ENCODE data around the gene POLR1G. TPM values are rescaled to one million over a fixed set of nuclear protein-coding genes. Genes with fewer than 3 reads are reported as not detected.

The POLR1G gene
- total and polyA plus RNA-seq, 2 experiments from 2014 or later, result 33.0 to 85.9 TPM

- ATAC-seq, result no peak
- Histone ChIP-seq H2AFZ (no peak overlapping the region), H3K36me3 (ENCODE audit: insufficient read depth) (no peaks in the 10 kb centered on the region), H3K4me2 (no peak overlapping the region), H3F3A (replicated peaks; ENCODE audit: low read depth) (peaks cover 4% of the 10 kb centered on the region; the same call in 1 of the 2 replicates), H3K4me3 (no peak overlapping the region), H3K9me2 (ENCODE audit: insufficient read depth) (no peaks in the 10 kb centered on the region), H3K4me1 (ENCODE audit: insufficient read depth) (no peaks in the 10 kb centered on the region), H3K27ac (ENCODE audit: low read depth) (no peak overlapping the region), H3K27me3 (ENCODE audit: insufficient read depth) (peaks cover 12% of the 10 kb centered on the region), H4K20me1 (replicated peaks; ENCODE audit: insufficient read depth) (no peaks in the 10 kb centered on the region), H3K79me2 (replicated peaks; ENCODE audit: insufficient read depth) (no peaks in the 10 kb centered on the region)
- Mint-ChIP-seq H3K9me3 (no peaks in the 10 kb centered on the region; the same call in 2 of the 3 replicates), H3K4me3 (no peak overlapping the region), H3K4me1 (peaks cover 10% of the 10 kb centered on the region; the same call in 2 of the 3 replicates), H3K36me3 (ENCODE audit: low read depth) (no peaks in the 10 kb centered on the region), H3K27me3 (ENCODE audit: insufficient read depth, low read depth, poor library complexity) (peaks cover 14% of the 10 kb centered on the region), H3K27ac (no peak overlapping the region)
- no peak for DNase-seq (ENCODE audit: low spot score)
- no peak for TF ChIP-seq EZH2 (IDR thresholded peaks at IDR 0.05; ENCODE audit: low read depth, unreplicated experiment)
- TF ChIP-seq EZH2phosphoT487 (IDR thresholded peaks at IDR 0.05; ENCODE audit: unreplicated experiment), result no peak
- TF ChIP-seq POLR2AphosphoS5 (IDR thresholded peaks at IDR 0.05; ENCODE audit: low read depth), result no peak
- no peak for TF ChIP-seq JUNB (IDR thresholded peaks at IDR 0.05; ENCODE audit: unreplicated experiment)
- TF ChIP-seq, protein P1, sequence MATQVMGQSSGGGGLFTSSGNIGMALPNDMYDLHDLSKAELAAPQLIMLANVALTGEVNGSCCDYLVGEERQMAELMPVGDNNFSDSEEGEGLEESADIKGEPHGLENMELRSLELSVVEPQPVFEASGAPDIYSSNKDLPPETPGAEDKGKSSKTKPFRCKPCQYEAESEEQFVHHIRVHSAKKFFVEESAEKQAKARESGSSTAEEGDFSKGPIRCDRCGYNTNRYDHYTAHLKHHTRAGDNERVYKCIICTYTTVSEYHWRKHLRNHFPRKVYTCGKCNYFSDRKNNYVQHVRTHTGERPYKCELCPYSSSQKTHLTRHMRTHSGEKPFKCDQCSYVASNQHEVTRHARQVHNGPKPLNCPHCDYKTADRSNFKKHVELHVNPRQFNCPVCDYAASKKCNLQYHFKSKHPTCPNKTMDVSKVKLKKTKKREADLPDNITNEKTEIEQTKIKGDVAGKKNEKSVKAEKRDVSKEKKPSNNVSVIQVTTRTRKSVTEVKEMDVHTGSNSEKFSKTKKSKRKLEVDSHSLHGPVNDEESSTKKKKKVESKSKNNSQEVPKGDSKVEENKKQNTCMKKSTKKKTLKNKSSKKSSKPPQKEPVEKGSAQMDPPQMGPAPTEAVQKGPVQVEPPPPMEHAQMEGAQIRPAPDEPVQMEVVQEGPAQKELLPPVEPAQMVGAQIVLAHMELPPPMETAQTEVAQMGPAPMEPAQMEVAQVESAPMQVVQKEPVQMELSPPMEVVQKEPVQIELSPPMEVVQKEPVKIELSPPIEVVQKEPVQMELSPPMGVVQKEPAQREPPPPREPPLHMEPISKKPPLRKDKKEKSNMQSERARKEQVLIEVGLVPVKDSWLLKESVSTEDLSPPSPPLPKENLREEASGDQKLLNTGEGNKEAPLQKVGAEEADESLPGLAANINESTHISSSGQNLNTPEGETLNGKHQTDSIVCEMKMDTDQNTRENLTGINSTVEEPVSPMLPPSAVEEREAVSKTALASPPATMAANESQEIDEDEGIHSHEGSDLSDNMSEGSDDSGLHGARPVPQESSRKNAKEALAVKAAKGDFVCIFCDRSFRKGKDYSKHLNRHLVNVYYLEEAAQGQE (IDR thresholded peaks at IDR 0.05; ENCODE audit: unreplicated experiment), result no peak
- TF ChIP-seq ZNF114 (CRISPR knock-in tag; IDR thresholded peaks at IDR 0.05), result no peak
- no peak for TF ChIP-seq ETS1 (IDR thresholded peaks at IDR 0.05)
- TF ChIP-seq, protein P2, sequence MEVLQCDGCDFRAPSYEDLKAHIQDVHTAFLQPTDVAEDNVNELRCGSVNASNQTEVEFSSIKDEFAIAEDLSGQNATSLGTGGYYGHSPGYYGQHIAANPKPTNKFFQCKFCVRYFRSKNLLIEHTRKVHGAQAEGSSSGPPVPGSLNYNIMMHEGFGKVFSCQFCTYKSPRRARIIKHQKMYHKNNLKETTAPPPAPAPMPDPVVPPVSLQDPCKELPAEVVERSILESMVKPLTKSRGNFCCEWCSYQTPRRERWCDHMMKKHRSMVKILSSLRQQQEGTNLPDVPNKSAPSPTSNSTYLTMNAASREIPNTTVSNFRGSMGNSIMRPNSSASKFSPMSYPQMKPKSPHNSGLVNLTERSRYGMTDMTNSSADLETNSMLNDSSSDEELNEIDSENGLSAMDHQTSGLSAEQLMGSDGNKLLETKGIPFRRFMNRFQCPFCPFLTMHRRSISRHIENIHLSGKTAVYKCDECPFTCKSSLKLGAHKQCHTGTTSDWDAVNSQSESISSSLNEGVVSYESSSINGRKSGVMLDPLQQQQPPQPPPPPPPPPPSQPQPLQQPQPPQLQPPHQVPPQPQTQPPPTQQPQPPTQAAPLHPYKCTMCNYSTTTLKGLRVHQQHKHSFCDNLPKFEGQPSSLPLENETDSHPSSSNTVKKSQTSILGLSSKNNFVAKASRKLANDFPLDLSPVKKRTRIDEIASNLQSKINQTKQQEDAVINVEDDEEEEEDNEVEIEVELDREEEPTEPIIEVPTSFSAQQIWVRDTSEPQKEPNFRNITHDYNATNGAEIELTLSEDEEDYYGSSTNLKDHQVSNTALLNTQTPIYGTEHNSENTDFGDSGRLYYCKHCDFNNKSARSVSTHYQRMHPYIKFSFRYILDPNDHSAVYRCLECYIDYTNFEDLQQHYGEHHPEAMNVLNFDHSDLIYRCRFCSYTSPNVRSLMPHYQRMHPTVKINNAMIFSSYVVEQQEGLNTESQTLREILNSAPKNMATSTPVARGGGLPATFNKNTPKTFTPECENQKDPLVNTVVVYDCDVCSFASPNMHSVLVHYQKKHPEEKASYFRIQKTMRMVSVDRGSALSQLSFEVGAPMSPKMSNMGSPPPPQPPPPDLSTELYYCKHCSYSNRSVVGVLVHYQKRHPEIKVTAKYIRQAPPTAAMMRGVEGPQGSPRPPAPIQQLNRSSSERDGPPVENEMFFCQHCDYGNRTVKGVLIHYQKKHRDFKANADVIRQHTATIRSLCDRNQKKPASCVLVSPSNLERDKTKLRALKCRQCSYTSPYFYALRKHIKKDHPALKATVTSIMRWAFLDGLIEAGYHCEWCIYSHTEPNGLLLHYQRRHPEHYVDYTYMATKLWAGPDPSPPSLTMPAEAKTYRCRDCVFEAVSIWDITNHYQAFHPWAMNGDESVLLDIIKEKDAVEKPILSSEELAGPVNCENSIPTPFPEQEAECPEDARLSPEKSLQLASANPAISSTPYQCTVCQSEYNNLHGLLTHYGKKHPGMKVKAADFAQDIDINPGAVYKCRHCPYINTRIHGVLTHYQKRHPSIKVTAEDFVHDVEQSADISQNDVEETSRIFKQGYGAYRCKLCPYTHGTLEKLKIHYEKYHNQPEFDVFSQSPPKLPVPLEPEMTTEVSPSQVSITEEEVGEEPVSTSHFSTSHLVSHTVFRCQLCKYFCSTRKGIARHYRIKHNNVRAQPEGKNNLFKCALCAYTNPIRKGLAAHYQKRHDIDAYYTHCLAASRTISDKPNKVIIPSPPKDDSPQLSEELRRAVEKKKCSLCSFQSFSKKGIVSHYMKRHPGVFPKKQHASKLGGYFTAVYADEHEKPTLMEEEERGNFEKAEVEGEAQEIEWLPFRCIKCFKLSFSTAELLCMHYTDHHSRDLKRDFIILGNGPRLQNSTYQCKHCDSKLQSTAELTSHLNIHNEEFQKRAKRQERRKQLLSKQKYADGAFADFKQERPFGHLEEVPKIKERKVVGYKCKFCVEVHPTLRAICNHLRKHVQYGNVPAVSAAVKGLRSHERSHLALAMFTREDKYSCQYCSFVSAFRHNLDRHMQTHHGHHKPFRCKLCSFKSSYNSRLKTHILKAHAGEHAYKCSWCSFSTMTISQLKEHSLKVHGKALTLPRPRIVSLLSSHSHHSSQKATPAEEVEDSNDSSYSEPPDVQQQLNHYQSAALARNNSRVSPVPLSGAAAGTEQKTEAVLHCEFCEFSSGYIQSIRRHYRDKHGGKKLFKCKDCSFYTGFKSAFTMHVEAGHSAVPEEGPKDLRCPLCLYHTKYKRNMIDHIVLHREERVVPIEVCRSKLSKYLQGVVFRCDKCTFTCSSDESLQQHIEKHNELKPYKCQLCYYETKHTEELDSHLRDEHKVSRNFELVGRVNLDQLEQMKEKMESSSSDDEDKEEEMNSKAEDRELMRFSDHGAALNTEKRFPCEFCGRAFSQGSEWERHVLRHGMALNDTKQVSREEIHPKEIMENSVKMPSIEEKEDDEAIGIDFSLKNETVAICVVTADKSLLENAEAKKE (CRISPR knock-in tag; IDR thresholded peaks at IDR 0.05), result no peak
- TF ChIP-seq ZNF331 (CRISPR knock-in tag; IDR thresholded peaks at IDR 0.05; ENCODE audit: low read depth), result no peak
- no peak for TF ChIP-seq NANOG (IDR thresholded peaks at IDR 0.05; ENCODE audit: borderline replicate concordance)
- no peak for TF ChIP-seq STAT1 (IDR thresholded peaks at IDR 0.05; ENCODE audit: unreplicated experiment)
- TF ChIP-seq, protein P3, sequence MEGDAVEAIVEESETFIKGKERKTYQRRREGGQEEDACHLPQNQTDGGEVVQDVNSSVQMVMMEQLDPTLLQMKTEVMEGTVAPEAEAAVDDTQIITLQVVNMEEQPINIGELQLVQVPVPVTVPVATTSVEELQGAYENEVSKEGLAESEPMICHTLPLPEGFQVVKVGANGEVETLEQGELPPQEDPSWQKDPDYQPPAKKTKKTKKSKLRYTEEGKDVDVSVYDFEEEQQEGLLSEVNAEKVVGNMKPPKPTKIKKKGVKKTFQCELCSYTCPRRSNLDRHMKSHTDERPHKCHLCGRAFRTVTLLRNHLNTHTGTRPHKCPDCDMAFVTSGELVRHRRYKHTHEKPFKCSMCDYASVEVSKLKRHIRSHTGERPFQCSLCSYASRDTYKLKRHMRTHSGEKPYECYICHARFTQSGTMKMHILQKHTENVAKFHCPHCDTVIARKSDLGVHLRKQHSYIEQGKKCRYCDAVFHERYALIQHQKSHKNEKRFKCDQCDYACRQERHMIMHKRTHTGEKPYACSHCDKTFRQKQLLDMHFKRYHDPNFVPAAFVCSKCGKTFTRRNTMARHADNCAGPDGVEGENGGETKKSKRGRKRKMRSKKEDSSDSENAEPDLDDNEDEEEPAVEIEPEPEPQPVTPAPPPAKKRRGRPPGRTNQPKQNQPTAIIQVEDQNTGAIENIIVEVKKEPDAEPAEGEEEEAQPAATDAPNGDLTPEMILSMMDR (conservative IDR thresholded peaks at IDR 0.05; ENCODE audit: low read depth in 2 of 2), result no peak
- no peak for TF ChIP-seq CREB1 (CRISPR knock-in tag; IDR thresholded peaks at IDR 0.05; ENCODE audit: low read depth)
Observed at GRCh38 chr19:45380107-45380506, 26.3 kb upstream of the POLR1G start.
